NCI-H524 (cell line): ENCODE results near the gene GNAQ.

Experiments used
- DNase-seq, 2 experiments: peaks; one replicate each; lab custom pipeline; 2025; lab: John Stamatoyannopoulos, UW

Gene GNAQ

DNA sequence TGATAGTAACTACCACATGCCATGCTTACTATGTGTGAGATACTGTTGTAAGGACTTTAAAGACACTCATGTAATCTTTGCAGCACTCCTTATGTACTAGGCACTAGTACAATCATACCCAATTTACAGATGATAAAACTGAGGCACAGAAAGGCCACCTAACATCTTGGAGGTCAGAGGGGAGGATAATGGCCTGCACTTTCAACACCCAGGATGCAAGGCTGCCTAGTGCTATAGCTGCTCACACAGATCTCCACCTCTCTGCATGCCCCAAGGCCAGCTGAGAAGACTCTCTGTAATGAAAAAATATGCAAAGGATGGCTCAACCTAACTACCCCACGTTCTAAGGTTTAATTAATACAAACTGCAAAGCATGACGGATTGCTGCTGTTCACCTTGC, 57.2 kb downstream of the GNAQ start:
- no peak for DNase-seq

DNA sequence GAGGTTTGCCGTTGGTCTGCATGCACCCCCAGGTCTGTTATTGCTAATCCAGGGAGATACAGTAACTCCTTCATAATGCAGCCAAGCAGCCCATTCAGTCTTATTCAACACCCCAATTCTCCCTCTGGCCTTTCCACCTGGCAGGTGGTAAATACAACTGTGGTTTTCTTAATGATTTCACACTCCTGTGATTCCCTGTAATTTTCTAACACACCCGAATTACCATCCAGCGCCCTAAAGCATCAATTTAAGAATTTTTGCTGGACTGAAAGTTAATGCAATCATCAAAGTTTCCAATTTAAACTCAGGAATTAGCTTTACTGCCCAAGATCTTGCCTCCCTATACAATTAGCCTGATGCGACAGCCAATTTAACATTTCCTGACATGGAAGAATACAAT, 62.5 kb downstream of the GNAQ start:
- no peak for DNase-seq

DNA sequence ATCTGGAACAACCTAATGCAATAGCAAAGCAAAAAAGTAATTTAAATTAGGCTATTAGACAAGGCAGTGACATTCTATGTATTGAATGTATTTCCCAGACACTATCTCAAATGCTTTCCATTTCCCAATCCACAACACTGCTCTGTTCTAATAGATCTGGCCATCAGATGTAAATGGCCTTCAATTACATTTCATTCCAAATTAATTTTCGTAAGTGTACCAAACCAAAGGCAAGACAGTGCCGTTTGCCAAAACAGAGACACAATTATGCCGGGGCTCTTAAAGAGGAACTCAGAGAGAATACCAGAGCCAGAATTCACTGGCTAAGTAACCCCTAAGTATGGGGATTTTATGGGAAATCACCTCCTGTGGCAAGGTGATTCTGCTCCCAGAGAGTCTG, 63.1 kb downstream of the GNAQ start:
- DNase-seq: no peak

DNA sequence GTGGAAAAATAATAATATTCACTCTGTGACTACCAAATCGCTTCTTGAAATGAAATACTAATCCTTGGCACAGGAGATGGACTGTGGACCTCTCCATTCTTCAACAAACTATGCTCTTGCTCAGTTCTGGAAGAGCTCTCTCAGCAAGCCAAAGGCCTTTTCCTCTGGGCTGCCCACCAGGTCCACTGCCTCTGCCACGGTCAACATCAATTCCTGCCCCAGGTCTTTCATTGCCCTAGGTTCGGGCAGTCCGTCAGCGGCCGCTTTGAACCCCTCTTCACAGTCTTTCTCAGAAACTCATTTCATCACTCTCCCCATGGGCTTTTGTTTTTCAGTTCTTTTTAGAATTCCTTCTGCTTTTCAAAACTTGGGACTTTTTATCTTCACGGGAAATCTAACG, 64.9 kb downstream of the GNAQ start:
- DNase-seq: no peak

DNA sequence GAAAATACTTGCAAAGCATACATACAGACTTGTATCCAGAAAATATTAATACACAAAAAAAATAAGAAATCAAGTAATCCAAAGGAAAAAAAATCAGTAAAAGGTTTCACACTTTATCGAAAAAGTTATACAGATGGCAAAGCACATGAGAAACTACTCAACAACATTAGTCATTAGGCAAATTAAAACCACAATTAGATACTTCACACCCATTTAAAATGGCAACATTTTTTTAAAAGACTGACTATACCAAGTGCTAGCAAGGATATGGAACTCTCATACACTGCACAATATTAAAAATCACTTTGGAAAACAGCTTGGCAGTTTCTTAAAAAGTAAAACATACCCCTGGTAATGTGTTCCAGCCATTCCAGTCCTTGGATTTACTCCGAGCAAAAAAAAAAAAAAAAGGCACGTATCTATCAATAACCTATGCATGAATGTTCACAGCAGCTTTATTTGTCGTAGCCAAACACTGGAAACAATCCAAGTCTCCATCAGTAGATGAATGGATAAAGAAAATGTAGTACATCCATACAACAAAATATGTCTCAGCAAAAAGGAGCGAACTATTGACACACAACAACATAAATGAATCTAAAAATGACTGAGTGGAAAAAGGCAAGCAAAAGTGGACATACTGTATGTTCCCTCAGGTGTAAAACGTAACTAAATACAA, 66.0 kb downstream of the GNAQ start:
- DNase-seq: no peak

DNA sequence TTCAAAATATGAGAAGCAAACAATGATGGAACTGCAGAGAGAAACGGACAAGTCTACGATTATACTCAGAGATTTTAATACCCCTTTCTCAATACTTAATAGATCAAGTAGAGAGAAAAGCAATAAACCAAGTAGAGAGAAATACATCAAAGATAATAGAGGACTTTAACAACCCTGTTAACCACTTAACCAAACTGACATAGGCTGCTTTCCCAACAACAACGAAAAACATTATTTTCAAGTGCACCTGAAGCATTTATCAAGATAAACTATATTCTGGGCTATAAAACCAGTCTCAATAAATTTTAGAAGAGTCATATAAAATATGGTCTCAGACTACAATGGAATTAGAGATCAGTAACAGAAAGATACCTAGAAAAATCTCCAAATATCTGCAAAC, 67.4 kb downstream of the GNAQ start:
- DNase-seq: no peak

DNA sequence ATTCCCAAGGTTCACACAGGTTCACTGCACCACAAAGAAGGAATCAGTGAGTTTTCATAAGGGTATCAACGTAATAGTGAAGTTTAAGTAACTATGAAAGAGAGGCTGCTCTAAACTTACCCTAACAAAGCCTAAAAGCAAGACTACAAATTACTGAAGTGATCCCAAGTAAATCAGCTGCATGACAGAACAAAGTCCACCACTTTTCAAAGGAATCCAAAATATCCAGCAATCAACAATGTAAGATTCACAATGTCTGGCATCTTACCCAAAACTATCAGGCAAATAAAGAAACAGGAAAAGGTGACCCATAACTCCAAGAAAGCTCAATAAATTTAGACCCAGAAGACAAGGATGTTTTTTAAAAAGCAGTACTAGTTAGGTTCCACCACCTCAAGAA, 70.1 kb downstream of the GNAQ start:
- no peak for DNase-seq

DNA sequence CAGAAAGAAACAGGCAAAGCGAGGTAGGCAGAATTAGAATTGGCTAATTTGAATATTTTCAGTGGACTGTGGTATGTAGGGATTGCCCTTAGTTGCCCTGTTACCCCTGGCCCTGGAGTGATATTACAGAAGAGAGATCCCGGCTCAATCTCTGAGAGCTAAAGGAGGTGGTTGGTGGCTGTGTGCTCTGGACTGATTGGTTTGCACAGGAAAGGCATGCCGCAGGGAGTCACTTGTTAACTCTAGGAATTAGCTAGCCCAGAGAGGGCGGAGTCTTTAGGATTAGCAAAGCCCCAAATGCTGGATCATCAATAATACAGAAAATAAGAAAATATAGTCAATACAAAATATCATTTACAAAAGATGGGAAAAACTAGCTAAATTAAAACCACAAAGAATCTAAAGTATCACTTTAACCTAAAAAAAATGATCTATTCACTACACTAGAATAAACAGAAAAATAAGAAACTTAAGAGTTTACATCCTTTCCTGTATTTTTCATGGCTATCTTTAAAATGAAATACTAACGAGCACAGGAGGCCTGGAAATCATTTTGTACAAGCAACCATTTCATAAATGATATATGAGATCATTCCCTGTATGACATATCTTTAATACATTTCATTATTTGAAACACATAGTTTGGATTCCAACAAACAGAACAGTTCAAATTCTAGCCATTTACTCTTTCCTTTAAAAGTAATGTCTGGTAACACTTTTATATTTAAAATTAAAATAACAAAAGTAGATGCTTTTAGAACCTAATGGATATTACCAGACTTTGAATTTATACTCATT, 71.1 kb downstream of the GNAQ start:
- DNase-seq: no peak

DNA sequence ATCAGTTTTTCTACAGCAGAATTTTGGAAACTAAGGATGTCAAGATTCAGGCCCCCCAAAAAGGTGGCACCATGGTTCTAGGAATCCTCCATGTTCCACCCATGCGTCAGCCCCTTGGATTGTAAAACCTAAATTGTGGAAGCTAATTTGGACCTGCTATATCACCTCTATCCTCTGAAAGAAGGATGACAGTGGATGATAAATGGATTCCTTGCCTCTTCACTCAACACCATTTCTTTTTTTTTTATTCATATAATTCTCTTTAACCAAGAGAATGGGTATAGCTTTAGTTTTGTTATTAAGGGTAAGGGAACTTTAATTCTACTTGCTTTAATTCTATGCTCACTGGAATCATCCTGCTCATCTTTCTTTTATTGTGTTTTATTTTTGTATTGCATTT, 71.8 kb downstream of the GNAQ start:
- no peak for DNase-seq

DNA sequence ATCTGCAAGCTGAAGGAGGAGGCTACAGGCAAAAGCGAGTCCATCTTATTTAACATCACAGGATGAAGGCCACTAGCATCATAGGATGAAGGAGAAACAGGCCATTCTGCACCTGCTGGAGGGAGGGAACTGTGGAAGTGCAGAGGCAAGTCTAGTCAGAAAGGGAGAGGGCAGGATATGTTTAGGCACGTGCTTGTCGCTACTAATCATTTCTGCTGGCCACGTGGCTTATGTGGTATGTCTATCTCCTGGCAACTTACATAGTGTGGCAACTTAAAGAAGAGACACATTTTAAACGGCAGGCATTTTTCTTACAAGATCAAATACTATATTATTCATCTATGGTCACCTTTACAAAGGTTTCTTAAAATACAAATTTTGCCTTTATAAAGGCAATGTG, 74.0 kb downstream of the GNAQ start:
- no peak for DNase-seq

DNA sequence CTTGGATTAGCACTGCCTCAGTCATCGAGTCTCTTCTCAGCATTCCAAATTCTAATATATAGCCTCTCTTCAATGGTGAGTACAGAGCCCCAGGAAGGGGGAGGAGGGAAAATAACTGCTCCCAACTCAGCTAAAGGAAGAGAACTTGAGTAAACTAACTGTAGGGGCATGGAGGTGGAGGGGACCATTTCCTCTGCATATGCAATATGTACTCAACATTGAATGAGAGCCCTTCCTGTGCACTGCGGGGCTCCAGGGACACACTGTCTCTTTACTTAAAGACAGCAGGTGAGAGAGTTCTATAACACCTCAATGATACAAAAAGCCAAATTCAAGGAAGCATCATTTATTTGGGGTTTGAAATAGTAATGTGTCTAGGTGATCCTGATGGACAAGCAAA, 75.1 kb downstream of the GNAQ start:
- DNase-seq: no peak

DNA sequence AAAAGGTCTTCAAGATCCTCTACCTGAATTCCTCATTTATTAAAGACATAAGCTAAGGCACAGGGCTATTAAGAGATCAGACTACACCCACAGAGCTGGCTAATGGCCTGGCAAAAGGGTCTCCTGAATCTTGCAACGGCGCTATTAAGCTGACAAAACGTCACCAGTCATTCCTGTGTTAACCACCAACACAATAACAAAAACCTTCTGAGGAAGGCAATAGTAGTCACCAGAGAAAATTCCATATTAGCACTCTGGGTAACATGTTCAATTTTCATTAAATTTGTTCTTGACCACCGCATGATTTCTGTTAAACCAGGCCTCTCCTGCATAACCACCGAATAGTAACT, 77.0 kb downstream of the GNAQ start:
- no peak for DNase-seq

DNA sequence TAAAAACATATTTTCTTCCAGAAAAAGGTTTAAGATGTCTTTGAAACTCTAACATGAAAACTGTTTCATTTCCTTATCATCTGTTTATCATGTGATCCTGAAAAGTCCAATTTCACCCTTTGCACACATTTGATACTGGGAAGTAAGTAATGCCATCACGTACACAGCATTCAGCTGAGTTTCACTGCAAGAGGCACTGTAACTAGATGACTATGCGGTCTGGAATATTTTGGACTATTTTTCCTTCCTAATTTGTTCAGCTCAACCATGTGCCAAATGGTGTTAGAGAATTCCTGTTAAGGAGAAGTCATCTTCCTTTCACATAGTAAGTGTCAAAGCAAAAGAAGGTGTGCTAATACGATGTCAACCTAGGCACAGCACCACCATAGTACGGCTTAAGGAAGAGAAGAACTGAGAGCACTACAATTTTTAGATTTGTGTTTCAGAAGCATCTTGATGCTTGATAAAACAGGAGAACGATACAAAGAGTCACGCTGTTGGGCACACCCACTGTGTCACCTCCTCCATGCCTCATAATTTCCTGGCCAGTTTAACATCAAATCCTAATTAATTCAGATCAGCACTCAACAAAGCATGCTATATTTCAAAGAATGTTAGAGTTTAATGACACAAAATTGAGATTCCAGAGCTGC, 77.5 kb downstream of the GNAQ start:
- no peak for DNase-seq

DNA sequence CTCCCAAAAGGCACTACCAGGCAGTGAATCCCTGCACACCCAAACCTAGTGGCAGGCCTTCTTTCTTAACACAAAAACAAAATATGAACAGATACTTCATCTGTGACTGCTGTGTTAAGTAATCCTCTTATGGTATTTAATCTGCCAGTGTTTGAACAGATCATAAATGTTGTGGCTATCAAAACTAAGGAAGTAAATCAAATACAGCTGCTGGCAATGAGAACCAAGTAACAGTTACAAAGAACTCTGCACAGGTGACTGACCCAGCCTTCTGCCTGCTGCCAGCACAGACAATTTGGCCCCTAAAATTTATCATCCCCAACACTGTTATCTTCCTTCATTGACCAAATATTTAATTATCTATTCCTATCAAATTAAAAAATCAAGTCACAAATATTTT, 78.0 kb downstream of the GNAQ start:
- peak; percentile 37 to 75 for DNase-seq

DNA sequence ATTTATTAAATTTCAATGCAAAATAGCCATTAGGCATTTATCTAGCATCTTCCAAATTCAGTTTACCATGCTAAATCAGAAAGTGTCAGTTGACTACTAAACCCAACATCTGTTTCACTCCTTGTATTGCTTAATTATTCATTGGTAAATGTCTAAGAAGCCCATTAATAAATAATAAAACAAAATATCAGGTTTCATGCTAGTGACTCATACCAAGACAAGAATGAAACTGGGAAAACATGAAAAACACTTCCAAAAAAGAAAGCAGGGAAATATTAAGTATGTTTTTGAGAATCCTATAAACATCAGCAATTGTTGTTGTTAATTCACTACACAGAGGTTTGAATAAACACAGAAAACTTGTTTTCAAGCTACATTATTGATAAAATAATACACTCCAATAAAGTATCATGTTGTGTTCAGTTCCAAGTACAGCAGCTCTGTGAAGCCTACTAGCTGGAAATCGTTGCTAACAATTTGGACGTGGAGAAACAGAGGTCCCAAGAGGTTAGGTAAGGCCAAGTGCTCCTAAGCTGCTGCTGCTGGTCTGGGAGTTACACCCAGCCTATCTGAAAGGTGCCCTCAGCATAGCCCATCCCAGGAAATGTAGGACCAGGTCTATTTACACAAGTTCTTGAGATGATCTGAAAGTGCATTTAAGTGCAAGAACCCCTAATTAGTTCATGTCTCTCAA, 78.8 kb downstream of the GNAQ start:
- DNase-seq: peak in 1 of 2 experiments; percentile 60

DNA sequence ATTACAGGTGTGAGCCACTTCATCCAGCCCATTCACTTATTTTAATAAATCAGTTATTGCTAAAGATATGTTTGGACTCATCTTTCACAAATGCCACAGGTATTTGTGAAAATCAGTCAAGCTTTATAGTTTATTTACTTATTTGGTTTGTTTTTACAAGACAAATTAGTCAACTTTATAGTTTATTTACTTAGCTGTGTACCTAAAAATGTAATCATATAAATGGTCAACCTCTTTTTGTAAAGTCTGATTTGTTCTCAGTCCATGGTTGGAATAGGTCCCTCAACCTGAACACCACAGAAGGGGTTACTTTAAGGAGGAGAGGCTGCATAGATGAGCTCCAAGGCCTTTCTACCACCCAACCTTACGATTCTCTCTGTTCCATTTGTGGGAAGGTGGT, 80.2 kb downstream of the GNAQ start:
- DNase-seq: no peak

DNA sequence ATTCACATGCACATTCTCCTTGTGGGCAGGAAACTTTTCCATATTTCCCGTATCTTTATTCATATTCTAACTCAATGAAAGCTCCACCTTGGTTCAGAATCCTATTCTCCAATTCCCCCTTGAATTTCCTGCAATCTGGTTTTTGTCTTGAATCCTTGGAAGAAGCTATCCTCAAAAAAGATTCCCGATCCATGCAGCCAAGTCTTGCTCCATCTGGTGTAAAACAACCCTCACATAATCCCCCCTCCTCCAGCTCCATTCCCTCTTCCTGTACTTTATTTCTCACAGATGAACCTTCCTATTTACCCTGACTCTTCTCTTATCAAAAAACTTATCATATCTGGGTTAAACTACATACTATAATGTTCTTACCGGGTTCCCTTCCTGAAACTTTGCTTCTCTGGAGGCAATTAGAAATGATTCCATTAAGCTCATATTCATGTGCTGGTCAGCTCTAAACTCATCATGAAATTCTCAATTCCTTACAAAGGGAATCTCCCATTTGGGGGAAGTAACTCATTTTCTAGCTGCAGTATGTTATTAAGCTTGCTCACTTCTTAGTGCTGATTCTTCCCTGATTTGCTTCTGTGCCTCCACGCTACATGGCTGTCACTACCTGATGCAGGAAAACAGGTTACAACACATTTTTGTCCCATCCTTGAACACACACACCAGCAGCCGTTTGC, 81.7 kb downstream of the GNAQ start:
- peak in 1 of 2 experiments; percentile 49 for DNase-seq

DNA sequence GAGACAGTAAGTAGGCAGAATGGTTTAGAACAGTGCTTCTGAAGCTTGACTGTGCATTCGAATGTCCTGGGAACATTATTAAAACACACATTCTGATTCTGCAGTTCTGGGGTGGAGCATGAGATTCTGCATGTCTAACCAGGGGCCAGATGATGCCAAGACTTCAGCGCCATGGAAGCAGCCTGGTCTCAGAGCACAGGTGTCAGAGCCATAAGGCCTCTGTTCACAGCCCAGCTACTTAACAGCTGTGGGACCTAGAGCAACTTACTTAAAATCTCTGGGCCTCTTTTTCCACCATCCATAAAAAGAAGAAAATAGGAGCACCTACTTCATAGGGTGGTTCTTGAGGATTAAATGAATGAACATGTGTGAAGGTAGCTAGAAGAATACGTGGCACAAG, 84.0 kb downstream of the GNAQ start:
- peak; percentile 15 to 60 for DNase-seq

DNA sequence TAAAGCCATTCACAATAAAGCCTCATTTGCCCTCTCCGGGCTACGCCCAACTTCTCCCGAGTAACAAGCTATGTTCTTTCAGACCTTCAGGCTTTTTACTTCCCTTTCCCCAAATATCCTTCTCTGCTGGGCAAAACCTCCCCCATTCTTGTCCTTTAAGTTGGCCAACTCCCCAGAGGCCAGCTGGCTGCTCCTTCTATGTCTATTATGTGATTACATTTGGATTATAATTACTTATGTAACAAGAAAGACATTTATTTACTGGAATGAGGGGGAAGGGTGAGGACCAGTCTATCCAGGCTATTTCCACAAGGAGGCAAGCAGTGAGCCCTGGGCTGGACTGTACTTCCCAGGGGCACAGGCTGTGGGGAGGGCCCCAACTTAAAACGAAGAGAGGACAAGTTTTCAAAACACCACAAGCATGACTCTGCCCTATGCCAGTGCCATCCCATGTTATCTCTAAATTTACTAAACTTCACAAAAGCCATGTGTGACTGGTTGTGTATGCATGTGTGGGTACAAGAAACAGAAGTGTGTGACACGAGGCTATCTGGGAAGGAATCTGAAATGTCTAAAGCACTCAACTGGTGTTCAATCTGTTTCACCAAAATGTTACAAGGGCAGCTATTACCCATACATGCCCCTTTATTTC, 84.5 kb downstream of the GNAQ start:
- DNase-seq: peak; percentile 42 to 63

DNA sequence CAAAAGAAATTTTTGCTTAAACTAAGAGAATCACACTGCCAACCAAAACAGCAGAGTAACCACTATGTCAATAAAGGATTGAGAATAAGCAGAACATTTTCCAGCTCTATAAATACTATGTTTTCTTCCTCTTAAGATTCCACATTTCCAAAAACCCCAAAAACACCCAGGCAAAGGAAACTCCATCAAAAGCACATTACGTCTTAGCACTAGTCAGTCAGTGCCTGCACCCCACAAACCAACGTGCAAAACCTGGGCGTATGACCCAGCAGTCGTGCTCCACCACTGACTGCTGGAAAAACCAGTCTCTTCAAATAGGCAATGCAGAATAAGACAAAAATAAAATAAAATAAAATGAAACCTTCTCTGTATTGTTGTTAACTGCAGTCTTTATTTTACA, 85.3 kb downstream of the GNAQ start:
- DNase-seq: no peak

DNA sequence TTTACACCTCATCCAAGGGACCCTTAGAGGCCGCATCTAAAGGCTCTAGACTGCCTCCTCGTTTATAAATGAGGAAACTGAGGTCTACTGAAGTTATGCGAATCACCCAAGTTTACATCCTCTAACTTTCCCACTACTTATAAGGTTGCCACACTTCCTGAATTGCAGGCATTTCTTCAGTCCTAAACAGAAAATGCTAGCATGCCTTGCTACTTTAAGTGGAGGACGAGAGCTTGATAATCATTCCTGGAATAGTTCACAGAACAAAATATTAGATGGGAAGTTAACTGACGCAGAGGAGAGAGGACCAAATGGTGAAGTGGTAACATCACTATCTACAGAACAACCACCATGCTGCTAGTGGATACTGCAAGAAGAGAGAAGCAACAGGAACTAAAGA, 85.8 kb downstream of the GNAQ start:
- DNase-seq: no peak
